NCI-H2107 treated with DMSO at 0.1 percent for 48 hours (cell line): ENCODE measurements around the gene ATP1B3.
"Not testable (repeated sequence)": the region's sequence is repeated elsewhere in the genome, so short reads cannot be mapped to it uniquely, and the experiment has no call there.

Experiments used
- DNase-seq: peaks from one replicate; lab custom pipeline; 2025; ENCODE audit not compliant: unreplicated experiment; lab: John Stamatoyannopoulos, UW

The ATP1B3 gene

DNA sequence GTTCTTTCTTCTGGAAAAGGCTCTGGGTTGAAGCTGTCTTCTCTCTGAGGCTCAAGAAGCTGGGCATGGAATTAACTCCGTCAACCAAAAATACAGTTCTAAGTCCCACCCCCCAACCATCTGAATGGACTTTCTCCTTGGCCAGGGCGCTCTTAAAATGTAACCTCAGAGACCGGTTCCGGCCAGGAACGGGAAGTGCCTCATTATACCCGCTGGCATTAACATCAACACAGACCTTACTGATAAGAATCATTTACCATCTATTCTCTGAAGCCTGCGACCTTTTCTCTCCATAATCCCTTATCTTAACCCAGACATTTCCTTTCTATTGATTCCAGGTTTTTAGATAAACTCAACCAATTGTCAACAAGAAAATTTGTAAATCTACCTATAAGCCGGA lies 64.7 kb downstream of the ATP1B3 start:
- DNase-seq = no peak

DNA sequence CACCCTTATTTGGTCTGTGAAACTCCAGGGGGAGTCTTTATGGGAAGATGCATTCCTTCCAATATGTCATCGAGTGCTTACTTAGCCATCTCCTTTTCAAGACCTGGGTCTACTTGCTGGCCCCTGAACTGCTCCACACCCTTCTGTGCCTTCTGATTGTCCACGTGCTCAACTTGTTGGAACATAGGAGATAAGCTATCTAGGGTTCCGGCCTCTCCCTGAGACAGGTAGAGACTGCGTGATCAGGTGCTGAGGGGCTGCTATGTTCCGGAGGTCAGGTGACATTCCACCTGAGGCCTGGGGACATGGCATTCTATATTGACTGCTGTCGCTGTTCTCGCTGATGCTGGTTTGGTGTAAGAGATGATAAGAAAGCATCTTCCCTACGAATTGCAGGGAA lies 65.6 kb downstream of the ATP1B3 start:
- no peak for DNase-seq

DNA sequence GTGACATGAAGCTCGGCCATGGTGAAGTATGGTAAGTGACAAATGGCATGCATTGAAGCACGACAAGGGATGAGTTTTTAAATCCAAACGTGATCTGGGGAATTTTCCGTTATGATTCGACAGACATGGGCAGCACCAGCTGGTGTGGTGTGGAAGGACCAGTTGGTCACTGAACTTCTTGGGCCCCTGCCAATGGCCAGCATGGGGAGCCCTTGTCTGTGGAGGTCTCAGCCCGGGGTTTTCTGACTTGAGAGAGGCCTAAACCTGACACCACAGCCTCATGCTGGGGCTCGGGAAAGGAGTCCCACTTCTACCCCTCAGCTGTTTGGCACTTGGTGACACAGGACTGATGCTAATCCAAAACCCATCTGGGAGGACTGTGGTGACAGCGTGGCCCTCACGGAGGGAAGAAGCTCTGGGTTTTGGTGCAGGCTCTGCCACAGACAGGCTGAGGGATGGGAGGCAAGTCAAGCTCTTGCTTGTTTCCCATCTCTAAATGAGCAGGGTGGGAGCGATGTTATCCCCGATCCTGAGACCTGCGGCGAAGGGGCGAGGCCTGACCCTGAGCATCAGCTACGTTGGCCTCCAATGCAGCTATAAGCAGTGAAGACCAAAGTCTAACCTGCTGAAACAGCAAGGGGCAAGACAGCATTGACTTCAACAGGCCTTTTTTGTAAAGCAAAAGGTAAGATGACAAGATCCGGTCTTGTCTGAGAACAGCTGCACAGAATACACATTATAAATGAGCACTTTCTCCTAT lies 69.5 kb downstream of the ATP1B3 start:
- no peak for DNase-seq

DNA sequence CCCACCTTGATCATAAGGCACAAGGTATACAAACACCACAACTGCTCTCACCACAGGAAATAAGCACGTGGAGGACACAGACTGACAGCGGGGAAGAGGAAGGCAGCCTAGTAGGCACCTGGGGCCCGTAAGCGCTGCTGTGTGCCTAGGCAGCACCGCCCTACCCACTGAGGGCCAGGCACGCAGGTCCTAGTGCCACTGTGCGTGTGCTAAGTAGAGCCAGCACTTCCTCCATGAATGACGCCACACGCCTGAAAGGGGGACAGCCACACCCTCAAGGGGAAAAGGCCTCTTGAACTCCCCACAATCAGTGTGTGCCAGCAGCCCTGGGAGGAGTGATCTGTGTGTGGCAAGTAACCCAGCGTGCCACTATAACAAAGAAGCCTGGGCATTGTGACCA lies 73.0 kb downstream of the ATP1B3 start:
- DNase-seq = no peak

DNA sequence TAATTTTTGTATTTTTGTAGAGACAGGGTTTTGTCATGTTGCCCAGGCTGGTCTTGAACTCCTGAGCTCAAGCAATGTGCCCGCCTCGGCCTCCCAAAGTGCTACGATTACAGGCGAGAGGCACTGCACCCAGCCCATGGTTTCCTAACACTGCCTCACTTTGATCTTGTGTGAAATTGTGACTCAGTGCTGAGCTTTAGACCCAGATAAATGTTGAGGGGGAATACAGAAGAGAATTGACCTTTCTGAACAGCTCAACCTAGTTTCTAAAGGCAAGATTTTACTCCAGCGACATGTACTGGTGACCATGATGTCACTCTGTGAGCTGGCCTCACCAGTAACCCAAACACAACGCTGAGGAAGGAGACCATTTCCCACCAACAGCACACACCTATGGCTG lies 73.5 kb downstream of the ATP1B3 start:
- no peak for DNase-seq

DNA sequence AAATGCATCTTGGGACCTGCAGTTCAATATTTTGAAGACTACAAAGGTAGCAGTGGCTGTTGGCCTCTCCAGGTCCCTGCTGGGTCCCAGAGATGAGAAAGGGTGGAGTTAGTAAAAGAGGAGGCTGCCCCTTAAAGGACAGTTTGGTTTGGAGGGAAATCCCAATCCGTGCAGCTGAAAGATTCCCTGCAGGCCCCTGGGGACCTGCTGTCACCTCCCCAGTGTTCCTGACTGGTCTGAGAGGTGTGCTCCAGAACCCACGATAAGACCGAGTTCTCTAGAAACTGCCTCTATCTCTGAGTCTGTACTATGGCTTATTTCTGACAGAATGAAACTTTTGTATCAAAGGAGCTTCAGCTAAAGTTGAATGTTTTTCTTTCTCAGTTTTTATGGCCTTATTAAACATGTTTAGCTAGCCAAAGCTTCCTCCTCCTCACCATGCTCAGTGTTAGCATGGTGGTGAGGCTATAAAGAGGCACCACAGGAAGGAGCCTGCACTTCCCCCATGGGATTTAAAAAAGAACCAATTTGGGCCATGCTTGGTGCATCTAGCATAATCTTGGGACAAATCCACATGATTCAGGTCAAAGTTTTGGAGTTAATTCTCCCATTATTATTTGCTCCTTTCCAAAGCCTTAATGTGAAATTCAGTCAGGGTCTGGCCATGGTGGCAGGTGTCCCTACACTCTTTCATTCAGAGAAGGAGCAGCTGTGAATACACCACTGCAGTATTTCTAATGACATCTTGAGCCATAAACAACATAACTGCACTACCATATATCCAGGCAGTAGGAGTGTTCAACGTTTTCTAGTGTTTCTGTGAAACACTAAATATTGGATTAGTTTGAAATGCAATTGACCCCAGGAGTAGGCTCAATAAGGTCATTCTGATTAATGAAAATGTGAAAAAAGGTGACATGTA lies 74.4 kb downstream of the ATP1B3 start:
- no peak for DNase-seq

DNA sequence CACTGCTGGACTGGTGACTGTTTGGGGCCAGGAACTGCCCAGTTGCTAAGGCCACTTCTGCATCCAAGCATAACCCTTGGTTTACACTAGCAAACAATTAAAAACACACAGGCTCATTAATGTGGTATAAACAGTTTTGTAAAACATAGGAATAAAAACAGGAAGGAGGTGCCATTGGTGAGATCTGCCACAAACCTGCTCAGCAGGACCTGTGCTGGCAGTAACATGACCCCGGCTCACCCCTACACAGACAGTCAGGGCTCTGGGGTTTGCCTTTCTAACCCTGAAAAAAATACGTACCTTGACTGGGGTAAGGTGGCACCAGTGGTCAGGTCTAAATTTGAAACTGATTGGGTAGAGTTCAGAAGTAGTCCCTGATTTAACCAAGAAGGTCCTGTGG lies 76.2 kb downstream of the ATP1B3 start:
- no peak for DNase-seq

DNA sequence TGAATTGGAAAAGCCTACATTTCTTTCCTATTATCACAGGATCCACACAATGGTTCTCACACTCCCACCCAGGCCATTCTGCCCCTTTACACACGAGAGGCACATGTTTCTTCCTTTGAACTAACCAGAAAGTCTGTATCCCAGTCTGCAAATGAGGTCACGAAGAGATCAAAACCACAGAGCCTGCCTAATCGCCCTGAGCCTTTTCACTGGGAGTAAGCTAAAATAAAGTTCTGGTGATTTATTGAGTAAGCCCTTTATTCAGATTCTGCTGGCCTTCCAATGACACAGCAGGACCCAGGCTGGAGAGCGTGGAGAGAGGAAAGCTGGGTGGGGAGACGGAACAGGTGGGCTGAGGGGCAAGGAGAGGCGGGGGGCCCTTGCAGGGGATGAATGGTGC lies 78.7 kb downstream of the ATP1B3 start:
- peak; percentile 70 for DNase-seq

DNA sequence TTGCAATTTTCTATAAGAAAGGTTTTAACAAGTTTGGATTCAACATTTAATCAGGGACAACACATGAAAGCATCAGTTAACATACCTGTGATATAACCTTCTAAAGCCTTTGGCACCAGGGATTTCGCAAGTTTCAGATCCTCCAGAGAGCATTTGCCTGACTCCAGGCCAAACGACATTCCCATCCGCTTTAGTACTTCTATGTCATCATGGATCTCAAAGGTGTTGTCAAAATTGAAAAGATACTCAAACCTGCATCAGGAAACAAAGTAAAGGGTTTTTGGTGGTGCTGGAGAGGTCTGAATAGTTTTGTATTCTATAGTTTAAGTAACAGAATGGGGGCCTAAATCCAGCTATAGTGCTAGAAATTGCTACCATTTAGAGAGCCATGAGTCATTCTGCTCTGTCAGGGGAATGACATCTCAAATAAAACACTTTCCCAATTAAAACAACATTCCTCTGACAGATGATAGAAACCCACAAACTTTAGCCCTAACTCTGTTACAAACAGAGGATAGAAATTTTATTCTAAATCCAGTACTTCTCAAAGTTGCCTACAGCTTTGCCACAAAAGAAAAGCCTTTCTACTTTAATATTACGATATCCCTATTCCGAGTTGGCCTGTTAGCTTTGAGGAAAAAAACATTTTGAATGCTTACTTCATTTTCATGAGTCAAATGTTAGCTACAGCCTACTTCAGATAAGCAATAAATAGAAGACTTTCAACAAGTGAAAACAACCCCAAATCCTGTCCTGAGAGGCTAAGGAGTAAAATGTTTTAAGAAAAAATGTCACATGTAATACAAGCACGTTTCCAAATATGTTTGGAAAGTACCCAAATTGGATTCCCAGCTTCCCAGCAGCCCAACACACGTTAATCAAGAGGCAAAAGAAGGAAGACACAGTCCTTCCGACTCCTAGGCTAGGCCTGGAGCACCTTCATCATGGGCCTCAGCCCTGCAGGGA lies 83.4 kb downstream of the ATP1B3 start:
- DNase-seq = no peak

DNA sequence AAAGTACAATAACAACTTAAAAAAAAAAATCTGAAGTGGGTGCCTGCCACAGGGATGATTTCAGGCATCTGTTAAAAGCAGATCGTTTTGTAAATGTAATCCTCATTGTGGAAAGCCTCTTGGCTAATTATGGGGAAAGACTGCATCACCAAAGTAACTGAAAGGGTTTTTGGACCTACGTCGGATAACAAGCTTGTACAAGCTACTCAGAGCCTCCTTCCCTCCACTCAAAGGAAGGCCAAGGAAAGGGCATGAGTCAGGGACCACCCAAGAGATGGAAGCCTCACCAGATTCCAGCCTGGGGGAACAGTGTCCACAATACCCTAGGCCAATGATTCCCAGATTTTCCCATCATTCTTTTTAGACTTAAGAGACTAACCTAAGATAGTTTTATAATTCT lies 84.3 kb downstream of the ATP1B3 start:
- no peak for DNase-seq

DNA sequence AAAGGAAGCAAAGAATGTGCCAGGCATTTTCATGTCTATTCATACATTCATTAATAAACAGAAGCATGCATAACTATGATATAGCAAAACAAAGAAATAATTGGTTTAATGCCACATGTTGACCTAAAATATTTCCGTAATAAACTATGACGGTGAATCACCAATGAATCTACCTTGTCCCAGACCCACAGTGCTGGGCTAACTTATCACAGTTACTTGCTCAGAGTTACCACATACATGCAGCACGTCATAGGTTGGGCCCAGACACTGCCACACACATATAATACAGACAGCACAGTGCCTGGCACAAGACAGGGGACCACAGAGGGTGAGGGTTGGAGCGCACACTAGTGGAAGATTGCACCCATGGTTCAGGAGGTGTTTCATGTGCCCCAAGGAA lies 86.9 kb downstream of the ATP1B3 start:
- DNase-seq = no peak

DNA sequence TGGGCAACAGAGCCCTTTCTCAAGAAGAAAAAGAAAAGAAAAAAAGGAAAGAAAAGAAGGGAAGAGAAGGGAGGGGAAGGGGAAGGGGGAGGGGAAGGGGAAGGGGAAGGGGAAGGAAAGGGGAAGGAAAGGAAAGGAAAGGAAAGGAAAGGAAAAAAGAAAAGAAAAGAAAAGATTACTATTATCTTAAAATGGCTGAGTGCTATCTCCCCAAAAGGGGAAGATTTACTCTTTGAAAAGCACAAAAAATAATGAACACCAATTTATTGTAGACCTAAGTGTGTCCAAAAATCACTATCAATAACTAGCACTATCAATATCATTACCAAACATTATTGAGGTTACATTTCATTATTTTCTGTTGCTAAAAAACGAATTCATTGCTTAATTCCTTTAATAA lies 89.0 kb downstream of the ATP1B3 start:
- DNase-seq = no peak

DNA sequence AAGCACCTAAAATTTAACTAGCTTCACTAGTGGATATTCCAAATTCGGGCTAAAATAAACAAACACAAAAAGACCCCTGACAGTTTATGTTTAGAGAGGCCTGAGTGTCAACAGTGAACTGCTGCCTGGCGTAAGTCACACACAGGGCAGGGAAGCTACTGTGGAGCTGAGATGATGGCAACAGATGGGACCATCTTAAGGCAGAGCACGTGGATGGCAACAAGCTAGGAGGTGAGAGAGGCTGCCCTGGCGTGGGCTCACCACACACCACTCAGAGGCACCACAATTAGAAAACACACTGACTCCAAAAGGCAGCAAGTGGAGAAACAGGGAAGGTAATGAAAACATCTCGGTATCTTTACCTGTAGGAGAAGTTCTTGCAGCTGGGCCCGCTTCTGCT lies 93.3 kb downstream of the ATP1B3 start:
- no peak for DNase-seq

DNA sequence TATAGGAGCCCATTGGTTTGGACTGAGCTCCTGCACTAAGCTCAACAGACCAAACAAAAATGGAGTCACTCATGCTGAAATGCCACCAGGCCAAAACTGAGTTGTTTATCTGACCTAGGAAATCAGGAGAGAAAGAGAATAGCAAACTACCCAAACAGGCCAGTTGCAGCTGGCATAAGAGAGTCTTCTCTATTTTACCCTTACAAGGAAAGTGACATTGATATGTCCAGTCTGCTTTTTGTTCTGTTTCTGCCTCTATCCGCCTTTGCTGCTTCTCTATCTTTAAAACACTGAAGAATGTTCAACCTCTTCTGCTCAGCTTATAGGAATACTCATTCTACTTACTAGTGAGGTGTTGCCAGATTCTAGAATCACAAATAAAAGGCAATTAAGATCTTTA lies 95.1 kb downstream of the ATP1B3 start:
- no peak for DNase-seq

DNA sequence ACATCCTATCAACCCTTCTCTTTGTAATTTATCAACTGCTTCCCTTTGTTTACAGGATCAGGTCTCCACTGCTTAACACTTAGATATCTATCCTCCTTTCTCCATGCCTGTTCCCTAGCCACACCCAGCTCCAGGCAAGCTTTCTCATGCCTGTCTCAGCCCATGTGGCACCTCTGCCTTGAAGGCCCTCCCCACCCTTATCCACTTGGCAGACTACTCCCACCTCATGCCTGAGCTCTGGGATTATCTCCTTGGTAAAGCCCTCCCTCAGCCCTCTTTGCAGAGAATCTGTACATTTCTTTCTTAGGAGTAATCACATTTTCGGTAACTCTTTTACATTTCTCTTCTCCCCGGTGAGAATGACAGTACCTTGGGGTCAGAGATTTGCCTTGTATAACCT lies 96.0 kb downstream of the ATP1B3 start:
- no peak for DNase-seq

DNA sequence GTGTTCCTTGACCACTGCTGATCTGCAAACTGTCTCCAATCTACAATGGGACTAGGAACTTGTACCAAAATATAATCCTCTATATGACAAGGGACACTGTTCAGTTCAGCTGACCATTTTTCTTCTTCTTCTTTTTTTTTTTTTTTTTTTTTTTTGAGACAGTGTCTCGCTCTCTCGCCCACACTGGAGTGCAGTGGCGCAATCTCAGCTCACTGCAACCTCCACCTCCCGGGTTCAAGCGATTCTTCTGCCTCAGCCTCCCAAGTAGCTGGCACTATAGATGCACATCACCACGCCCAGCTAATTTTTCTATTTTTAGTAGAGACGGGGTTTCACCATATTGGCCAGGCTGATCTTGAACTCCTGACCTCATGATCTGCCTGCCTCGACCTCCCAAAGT lies 98.3 kb downstream of the ATP1B3 start:
- not testable (repeated sequence) for DNase-seq
